HG02798 (cell line): ENCODE data around the gene CHSY1.
"Not testable (repeated sequence)": the region's sequence is repeated elsewhere in the genome, so short reads cannot be mapped to it uniquely, and the experiment has no call there.

Experiments used
- ATAC-seq: cut with Tn5 transposase; IDR thresholded peaks from one replicate; pipeline ENCODE4 v1.9.1; 2021; ENCODE audit warnings: mild to moderate bottlenecking; ENCODE audit not compliant: unreplicated experiment, poor library complexity

Gene CHSY1

DNA sequence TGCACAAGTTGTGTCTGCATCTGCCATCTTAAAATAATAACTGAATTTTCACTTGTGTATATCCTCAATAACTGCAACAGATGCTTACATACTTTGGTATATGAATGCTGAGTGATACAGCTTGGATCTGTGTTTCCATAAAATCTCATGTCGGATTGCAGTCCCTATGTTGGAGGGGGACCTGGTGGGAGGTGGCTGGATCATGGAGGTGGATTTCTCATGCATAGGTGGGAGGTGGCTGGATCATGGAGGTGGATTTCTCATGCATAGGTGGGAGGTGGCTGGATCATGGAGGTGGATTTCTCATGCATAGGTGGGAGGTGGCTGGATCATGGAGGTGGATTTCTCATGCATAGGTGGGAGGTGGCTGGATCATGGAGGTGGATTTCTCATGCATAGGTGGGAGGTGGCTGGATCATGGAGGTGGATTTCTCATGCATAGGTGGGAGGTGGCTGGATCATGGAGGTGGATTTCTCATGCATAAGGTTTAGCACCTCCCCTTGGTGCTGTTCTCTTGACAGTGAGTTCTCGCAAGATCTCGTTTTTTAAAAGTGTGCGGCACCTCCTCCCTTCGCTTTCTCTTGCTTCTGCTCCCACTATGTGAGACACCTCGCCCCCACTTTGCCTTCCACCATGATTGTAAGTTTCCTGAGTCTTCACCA is 37.3 kb downstream of the CHSY1 start:
- ATAC-seq = not testable (repeated sequence)

GRCh38 chr15:101213570-101213969 is 38.3 kb downstream of the CHSY1 start:
- no peak for ATAC-seq

DNA sequence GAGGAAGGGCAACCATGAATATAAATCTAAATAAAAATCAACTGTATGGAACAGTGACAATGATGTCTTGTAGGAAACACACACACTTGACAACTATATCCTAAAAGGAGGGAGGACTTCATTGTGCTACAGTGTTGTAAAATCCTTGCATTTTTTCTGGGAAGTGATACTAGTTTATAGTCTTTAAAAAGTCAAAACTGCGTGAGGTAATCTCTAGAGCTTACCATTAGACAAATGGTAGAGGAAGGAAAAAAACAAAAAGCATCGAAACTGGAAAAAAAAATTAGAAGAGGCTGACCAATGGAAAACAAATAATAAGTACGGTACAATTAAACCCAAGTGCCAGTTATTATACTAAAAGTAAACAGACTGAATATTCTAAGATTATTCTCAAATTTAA is 38.7 kb downstream of the CHSY1 start:
- ATAC-seq = no peak

GRCh38 chr15:101211897-101212296 is 40.0 kb downstream of the CHSY1 start:
- ATAC-seq = no peak

DNA sequence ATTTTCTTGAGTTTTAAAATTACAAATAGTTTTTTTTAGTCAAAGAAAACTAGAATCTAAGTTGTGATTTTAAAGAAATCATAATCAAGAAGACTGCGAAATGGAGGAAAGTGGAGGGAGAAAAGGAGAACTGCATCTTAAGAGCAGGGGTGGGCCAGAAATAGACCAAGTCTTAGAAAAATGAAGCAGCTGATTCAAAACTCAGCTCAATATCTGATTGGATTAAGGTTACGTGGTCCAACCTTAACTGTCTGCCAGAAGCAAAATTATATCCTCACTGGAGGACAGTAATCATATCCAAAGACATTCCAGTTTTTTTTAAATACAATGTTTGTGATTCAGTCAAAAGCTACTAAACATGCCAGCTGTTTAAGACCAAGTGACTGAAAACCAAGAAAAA is 41.4 kb downstream of the CHSY1 start:
- ATAC-seq = no peak

- no peak for ATAC-seq
Measured at GRCh38 chr15:101210058-101210457, 41.8 kb downstream of the CHSY1 start.

DNA sequence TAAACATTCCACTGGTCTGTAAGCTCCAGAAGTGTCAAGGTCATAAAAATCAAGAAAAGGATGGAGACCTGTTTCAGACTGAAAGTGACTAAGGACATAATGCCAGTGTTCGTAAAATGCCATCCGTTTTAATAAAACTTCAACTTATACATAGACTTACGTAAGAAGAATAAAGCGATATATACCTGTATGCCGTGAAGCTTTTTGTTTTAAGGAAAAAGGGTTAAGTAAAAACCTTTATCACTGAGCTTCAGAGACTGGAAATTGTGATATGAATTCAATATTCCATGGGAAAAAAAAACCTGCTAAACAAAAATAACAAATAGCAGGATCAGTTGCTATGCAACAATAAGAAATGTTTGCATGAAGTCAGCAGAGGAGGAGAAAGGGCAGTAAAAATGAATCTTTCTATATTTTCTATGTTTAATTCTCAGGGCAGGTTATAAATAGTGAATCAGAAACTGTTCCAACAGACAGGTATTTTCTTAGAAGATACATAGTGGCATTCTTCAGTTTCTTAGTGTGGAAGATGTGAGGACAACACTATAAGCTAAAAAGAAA is 42.5 kb downstream of the CHSY1 start:
- ATAC-seq = no peak

GRCh38 chr15:101207867-101208288 is 44.0 kb downstream of the CHSY1 start:
- no peak for ATAC-seq

DNA sequence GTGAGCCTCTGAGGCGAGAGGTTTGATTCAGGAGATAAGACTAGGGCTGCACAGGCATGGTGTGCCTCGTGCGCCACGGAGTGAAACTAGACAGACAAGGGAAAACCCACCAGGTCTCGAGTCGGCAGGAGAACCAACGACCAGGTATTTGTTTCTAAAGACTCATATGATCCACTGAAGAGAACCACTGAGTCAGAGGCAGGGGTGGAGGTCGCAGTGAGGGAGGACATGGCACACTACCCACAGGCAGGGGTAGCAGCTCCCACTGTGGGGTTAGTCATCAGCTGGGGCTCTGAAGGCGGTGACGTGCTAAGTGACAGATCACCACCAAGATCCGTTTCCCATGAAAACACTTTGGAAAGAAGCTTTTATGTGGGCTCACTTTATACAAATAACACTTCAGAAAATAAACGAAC is 45.7 kb downstream of the CHSY1 start:
- ATAC-seq = peak; percentile 62

GRCh38 chr15:101204739-101205535 is 46.9 kb downstream of the CHSY1 start:
- ATAC-seq = no peak

DNA sequence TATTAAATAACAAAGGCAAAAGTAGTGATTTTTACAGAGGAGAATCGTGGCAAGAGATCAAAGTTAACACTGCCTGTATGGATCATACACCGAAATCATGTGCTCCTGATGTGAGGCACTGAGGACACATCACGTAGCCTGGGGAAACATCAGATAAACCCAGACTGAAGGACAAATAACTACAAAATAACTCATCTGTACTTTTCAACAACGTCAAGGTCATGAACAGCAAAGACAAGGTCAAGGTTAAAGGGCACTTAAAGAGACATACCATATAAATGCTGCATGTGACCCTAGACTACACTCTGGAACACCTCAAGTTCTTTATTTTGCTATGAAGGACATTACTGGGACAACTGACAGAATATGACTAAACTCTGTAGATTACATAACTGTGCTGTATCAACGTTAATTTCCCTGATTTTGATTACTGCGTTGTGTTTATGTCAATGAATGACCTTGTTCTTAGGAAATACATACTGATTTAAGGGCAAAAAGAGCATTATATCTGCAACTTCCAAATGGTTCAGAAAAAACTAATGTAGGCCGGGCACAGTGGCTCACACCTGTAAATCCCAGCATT is 48.1 kb downstream of the CHSY1 start:
- no peak for ATAC-seq

DNA sequence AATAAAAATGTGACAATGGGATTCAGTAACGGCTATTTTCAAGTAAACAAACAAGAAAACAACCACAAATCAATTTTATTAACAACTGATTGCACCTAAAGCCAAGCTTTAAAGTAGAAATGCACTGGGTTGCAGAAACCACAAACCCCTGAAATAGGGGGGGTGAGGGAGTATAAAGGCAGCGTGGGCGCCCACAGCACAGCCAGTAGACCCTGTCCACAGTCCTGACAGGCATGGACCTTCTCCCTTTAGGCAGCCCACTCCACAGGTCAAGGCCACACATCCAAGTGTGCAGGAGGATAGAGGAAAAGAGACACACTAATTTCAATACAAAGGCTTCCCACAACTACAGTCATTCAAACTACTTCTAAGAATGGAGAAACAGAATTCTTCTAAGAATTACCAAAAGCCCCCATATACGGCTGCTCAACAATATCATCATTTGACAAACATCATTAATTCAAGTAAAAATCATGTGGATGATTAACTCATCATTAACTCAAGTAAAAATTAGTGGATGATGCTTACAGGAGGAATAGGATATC is 48.7 kb downstream of the CHSY1 start:
- no peak for ATAC-seq

DNA sequence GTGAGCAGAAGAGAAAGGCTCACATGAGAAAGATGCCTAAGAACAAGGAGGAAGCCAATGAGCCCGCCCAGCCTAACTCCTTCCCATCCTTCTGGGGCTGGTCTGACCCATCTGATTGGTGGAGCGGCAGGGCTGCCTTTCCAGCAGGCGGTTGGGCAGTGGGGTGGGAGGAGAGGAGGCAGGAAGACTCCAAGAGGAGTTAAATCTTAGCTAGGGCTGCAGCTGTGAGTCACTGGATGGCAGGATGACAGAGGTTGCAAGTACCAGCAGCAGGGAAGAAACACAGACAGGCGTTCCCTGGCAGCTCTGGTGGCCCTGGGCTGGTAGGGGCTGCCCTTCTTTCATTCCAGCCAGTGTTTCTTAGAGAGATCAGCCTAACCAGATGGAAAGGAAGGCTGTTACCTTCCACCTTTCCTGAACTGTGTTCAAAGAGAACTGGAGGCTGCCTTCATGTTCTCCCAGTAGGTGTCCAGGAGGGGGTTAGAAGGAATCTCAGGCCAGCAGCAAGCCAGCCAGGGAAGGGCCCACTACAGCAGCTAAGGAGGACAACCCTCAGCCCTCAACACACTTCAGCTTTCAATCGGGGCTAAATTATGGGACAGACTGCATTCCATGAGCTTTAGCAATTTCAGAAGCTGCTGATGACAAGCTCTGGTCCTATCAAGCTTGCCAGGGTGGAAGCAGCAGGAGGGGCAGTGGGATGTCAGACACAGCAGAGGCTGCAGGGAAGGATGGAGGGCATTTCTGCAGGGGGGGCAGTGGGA is 50.3 kb downstream of the CHSY1 start:
- ATAC-seq = no peak

GRCh38 chr15:101200181-101200580 is 51.7 kb downstream of the CHSY1 start:
- no peak for ATAC-seq

DNA sequence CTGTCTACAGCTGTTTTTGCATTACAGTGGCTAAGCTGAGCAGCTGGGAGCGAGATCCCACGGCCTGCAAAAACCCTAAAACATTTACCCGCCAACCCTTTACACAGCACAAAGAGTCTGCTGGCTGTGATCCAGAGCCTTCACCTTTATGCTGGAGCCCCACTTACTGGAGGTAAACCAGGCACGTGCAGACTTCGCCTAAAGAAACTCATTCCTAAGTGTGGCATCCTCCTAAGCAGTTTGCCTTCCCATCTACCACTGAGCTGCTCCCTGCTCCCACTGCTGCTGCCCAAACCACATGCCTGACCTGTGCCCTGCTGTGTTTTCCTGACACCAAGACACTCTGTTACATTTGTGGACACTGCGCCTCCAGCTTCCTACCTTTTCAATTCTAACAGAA is 53.0 kb downstream of the CHSY1 start:
- ATAC-seq = no peak

GRCh38 chr15:101198031-101198575 is 53.7 kb downstream of the CHSY1 start:
- ATAC-seq = no peak

- ATAC-seq = no peak
Measured at GRCh38 chr15:101194546-101195125, 57.2 kb downstream of the CHSY1 start.

DNA sequence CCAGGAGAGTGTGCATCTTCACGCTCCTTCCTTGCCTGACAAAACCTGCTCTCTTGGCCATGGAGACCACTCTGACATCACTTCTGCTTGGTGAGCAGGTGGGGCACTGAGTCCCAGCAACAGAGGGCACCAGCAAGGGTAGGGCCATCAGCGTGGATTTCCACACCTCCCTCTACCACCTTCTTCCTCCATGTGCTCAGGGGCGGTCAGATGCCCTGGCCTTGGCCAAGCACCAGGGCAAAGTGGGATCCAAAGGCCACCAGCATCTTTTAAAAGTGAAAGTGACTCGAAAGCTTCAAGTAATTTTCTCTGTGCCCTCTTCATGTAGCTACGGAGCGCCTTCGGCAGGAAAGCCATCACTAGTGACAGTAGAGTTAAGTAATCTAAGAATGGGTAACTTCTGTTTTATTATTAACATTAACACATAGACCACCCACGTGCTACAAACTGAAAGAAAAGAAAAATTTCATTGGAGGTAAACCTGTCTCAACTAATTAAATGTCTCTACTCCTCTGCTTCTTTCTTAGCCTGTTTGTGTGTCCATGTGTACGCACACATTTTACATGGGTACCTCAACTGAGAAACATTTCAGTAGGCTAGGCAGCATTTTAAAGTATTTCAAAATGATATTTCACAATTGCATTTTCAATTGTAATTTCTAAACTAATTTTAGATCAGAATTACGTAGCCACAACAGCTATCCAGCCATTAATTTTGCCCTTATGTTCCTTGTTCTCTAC is 57.9 kb downstream of the CHSY1 start:
- no peak for ATAC-seq

DNA sequence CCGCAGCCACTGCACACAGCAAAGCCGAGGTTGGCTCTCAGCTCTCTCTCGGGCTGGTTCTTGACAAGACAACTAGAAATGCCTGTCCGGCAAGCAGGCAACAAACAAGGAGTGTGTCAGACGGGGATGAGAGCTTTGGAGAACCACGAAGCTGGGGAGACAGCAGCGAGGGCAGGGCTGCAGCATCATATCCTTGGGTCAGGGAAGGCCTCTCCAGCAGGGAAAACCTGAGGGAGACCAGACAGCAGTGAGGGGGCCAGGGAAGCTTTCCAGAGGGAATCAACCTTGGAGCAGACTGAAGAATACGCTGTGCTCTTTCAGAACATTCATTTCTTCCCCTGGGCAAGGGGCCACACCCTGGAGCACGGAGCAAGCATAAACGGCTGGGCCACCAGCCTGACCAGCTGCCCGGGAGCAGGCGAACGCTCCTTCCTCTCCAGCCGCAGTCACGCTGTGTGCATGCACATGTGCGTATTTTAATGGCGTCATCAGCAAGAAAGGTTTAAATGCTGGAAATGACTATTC is 58.7 kb downstream of the CHSY1 start:
- no peak for ATAC-seq
